ENCODE measurements around the gene REV3L.

REV3L gene

GRCh38 chr6:111417946-111418345 is 65.1 kb downstream of the REV3L start:
- DNase-seq, result no peak

- no peak for DNase-seq
These were observed 65.8 kb downstream of the REV3L start for GRCh38 chr6:111417181-111417585.

GRCh38 chr6:111416529-111416928 is 66.5 kb downstream of the REV3L start:
- DNase-seq, result no peak

GRCh38 chr6:111414373-111414772 is 68.6 kb downstream of the REV3L start:
- DNase-seq, result no peak

GRCh38 chr6:111411978-111412566 is 70.9 kb downstream of the REV3L start:
- no peak for DNase-seq

- DNase-seq, result no peak
These were observed 72.0 kb downstream of the REV3L start for GRCh38 chr6:111411046-111411445.

GRCh38 chr6:111410371-111410770 is 72.6 kb downstream of the REV3L start:
- no peak for DNase-seq

- DNase-seq, result no peak
These were observed 73.6 kb downstream of the REV3L start for GRCh38 chr6:111409430-111409829.

GRCh38 chr6:111407686-111408085 is 75.3 kb downstream of the REV3L start:
- DNase-seq, result no peak

GRCh38 chr6:111406200-111406721 is 76.8 kb downstream of the REV3L start:
- DNase-seq, result no peak

- DNase-seq, result no peak
These were observed 79.6 kb downstream of the REV3L start for GRCh38 chr6:111403388-111403787.

GRCh38 chr6:111399626-111400025 is 83.4 kb downstream of the REV3L start:
- no peak for DNase-seq

GRCh38 chr6:111388681-111389080 is 94.3 kb downstream of the REV3L start:
- no peak for DNase-seq

GRCh38 chr6:111382476-111383294 is 100.3 kb downstream of the REV3L start:
- DNase-seq, result no peak

GRCh38 chr6:111381728-111382127 is 101.3 kb downstream of the REV3L start:
- DNase-seq, result no peak

- DNase-seq, result no peak
These were observed 101.9 kb downstream of the REV3L start for GRCh38 chr6:111381123-111381522.

- no peak for DNase-seq
These were observed 103.2 kb downstream of the REV3L start for GRCh38 chr6:111379831-111380230.

GRCh38 chr6:111379302-111379701 is 103.7 kb downstream of the REV3L start:
- no peak for DNase-seq

GRCh38 chr6:111377558-111378120 is 105.4 kb downstream of the REV3L start:
- no peak for DNase-seq

GRCh38 chr6:111367393-111368088 is 115.5 kb downstream of the REV3L start:
- no peak for DNase-seq

GRCh38 chr6:111361648-111362047 is 121.4 kb downstream of the REV3L start:
- peak; percentile 28 for DNase-seq

GRCh38 chr6:111358454-111358853 is 124.6 kb downstream of the REV3L start:
- DNase-seq, result no peak

- no peak for DNase-seq
These were observed 125.3 kb downstream of the REV3L start for GRCh38 chr6:111357705-111358104.
